C4-2B (cell line): ENCODE data around the gene MAFG.

ENCODE experiments used
- H3K27ac ChIP-seq: fragments of 450-650 bp; 2 replicates; pipeline ENCODE4 v1.5.1; 2017
- CTCF ChIP-seq: fragments of 450-650 bp; conservative IDR thresholded peaks from 2 replicates; pipeline ENCODE4 v1.5.1; 2017; ENCODE audit warnings: mild to moderate bottlenecking
- ZFX ChIP-seq: fragments of 450-650 bp; IDR thresholded peaks from 2 replicates; pipeline ENCODE4 v1.6.1; 2017

MAFG gene

GRCh38 chr17:81915331-81915730 is 12.2 kb downstream of the MAFG start:
- TF ChIP-seq ZFX: no peak
- no peak for TF ChIP-seq CTCF

GRCh38 chr17:81914103-81914850 is 13.3 kb downstream of the MAFG start:
- TF ChIP-seq CTCF: no peak
- no peak for TF ChIP-seq ZFX
- H3K27ac ChIP-seq: no peak overlapping the region

More at GRCh38 chr17:81915331-81915730, 12.2 kb downstream of the MAFG start:
- H3K27ac ChIP-seq: no peak overlapping the region; the same call in 1 of the 2 replicates

GRCh38 chr17:81913394-81914102 is 14.0 kb downstream of the MAFG start:
- H3K27ac ChIP-seq: no peak overlapping the region
- TF ChIP-seq CTCF: no peak
- no peak for TF ChIP-seq ZFX

- H3K27ac ChIP-seq: peak overlapping the region; percentile 57
- TF ChIP-seq CTCF: no peak
- TF ChIP-seq ZFX: no peak
Measured at GRCh38 chr17:81912441-81913309, 14.9 kb downstream of the MAFG start.

GRCh38 chr17:81911969-81912368 is 15.6 kb downstream of the MAFG start:
- H3K27ac ChIP-seq: peak overlapping the region; percentile 57
- TF ChIP-seq ZFX: no peak
- no peak; the same call in 1 of the 2 replicates for TF ChIP-seq CTCF

- H3K27ac ChIP-seq: peak within 1 kb of the TSS; percentile 91
Measured at GRCh38 chr17:81911277-81911961, 16.1 kb downstream of the MAFG start, which contains the start of gene PCYT2. PCYT2 (minus strand) TSS chr17:81911399; CDS start chr17:81911355, 44 bp downstream.

More at GRCh38 chr17:81911277-81911961, 16.1 kb downstream of the MAFG start, which contains the start of gene PCYT2:
- TF ChIP-seq CTCF (no peak; the same call in 1 of the 2 replicates), ZFX (0 out of 2 replicates have a peak, but pooled peaks have one; percentile 1)
